SK-N-SH treated with all-trans-retinoic acid at 6 μM for 48 hours (cell line): ENCODE results near the gene ZNF578.

Experiments
- ARNTL ChIP-seq: fragments of 450-650 bp; formaldehyde crosslinking; IDR thresholded peaks from 2 replicates; pipeline ENCODE4 v1.5.0; 2020; ENCODE audit warnings: low read depth, mild to moderate bottlenecking, moderate library complexity, borderline replicate concordance
- BACH2 ChIP-seq: fragments of 250-450 bp; sonication (Bioruptor Pico); IDR thresholded peaks from 2 replicates; pipeline ENCODE4 v1.9.0; 2021; ENCODE audit warnings: mild to moderate bottlenecking, borderline replicate concordance
- CREB5 ChIP-seq: fragments of 250-450 bp; sonication (Bioruptor Pico); IDR thresholded peaks from 2 replicates; pipeline ENCODE4 v1.5.1; 2020; ENCODE audit warnings: low read depth, mild to moderate bottlenecking, moderate library complexity
- CSDC2 ChIP-seq: fragments of 250-450 bp; sonication (Bioruptor Pico); IDR thresholded peaks from 2 replicates; pipeline ENCODE4 v1.5.0; 2020; ENCODE audit warnings: mild to moderate bottlenecking, moderate library complexity
- ISL1 ChIP-seq: fragments of 250-450 bp; sonication (Bioruptor Pico); IDR thresholded peaks from 2 replicates; pipeline ENCODE4 v2.1.2; 2022; ENCODE audit warnings: mild to moderate bottlenecking, moderate library complexity
- PATZ1 ChIP-seq: fragments of 250-450 bp; sonication (Bioruptor Pico); IDR thresholded peaks from 2 replicates; pipeline ENCODE4 v1.8.0; 2020; ENCODE audit warnings: mild to moderate bottlenecking, moderate library complexity, borderline replicate concordance
- RARB ChIP-seq: fragments of 250-450 bp; sonication (Bioruptor Pico); IDR thresholded peaks from 2 replicates; pipeline ENCODE4 v1.8.0; 2021; ENCODE audit warnings: mild to moderate bottlenecking, moderate library complexity
- ZFP3 ChIP-seq: fragments of 250-450 bp; sonication (Bioruptor Pico); IDR thresholded peaks from 2 replicates; pipeline ENCODE4 v1.5.0; 2020; ENCODE audit warnings: mild to moderate bottlenecking, moderate library complexity
- ZFP30 ChIP-seq: fragments of 450-650 bp; formaldehyde crosslinking; IDR thresholded peaks from 2 replicates; pipeline ENCODE4 v1.5.0; 2022; ENCODE audit warnings: mild to moderate bottlenecking, moderate library complexity
- ZNF565 ChIP-seq: fragments of 450-650 bp; formaldehyde crosslinking; conservative IDR thresholded peaks from 2 replicates; pipeline ENCODE4 v1.5.0; 2020; ENCODE audit warnings: low read depth, mild to moderate bottlenecking, moderate library complexity
- ZNF70 ChIP-seq: fragments of 450-650 bp; formaldehyde crosslinking; IDR thresholded peaks from 2 replicates; pipeline ENCODE4 v1.5.0; 2020; ENCODE audit warnings: mild to moderate bottlenecking, moderate library complexity

GRCh38 chr19:52516191-52516590 lies 62.8 kb downstream of the ZNF578 start:
- no peak for TF ChIP-seq PATZ1 (CRISPR knock-in tag)
- TF ChIP-seq ZFP3, result no peak
- TF ChIP-seq ISL1, result no peak
- no peak for TF ChIP-seq ZNF70
- no peak for TF ChIP-seq BACH2 (CRISPR knock-in tag)
- no peak for TF ChIP-seq CSDC2
- TF ChIP-seq ZNF565, result no peak
- no peak for TF ChIP-seq RARB
- no peak for TF ChIP-seq ARNTL
- no peak for TF ChIP-seq CREB5 (CRISPR knock-in tag)
- TF ChIP-seq ZFP30 (CRISPR knock-in tag), result no peak
